NB4 (cell line): ENCODE data around the gene SOX21.

Source experiments
- CTCF ChIP-seq: IDR thresholded peaks from one replicate; pipeline ENCODE4 v1.5.1; 2012; ENCODE audit warnings: low read depth, low read length
- MAX ChIP-seq: IDR thresholded peaks from 2 replicates; pipeline ENCODE4 v1.6.1; 2011; ENCODE audit warnings: low read depth, low read length

- TF ChIP-seq MAX (no peak), CTCF (no peak)
Measured at GRCh38 chr13:94710881-94711560, 1.3 kb downstream of the SOX21 start.
